Stimulated activated naive CD4-positive, alpha-beta T cell treated with Interleukin-2 at 50 U/mL for 16 hours (primary cell): ENCODE measurements around the gene CES4A.
"Not testable (repeated sequence)": the region's sequence is repeated elsewhere in the genome, so short reads cannot be mapped to it uniquely, and the experiment has no call there.

ENCODE experiments used
- DNase-seq: peaks from one replicate; lab custom pipeline; 2025; lab: John Stamatoyannopoulos, UW

CES4A gene

GRCh38 chr16:66991545-66992077, 3.2 kb downstream of the CES4A start:
- DNase-seq = no peak

GRCh38 chr16:66993558-66993957, 5.2 kb downstream of the CES4A start:
- DNase-seq = not testable (repeated sequence)

DNA sequence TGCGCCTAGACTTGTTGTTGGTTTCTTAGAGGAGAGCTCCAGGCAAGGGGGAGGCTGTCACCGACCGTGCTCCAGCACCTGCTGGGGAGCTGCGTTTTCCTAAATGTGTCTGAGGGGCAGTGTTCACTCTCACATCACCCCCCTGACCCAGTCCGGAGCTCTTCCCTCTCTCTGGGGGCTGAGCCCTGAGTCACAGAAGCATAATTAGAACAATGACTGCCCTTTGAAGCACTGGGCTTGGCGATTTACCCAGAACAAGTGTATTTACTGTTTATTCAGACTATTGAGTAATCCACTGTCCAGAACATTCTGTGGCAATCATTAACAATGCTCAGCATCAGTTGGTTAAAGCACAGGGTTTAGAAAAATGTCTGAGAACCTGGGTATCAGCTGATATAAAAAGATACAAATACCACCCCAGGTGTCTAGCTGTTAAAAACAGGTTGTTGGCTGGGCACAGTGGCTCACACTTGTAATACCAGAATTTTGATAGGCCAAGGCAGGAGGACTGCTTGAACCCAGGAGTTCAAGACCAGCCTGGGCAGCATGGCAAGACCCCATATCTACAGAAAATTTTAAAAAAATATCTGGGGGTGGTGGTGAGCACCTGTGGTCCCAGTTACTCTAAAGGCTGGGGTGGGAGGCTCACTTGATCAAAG, 8.1 kb downstream of the CES4A start:
- no peak for DNase-seq

GRCh38 chr16:66996983-66997358, 8.6 kb downstream of the CES4A start:
- no peak for DNase-seq

DNA sequence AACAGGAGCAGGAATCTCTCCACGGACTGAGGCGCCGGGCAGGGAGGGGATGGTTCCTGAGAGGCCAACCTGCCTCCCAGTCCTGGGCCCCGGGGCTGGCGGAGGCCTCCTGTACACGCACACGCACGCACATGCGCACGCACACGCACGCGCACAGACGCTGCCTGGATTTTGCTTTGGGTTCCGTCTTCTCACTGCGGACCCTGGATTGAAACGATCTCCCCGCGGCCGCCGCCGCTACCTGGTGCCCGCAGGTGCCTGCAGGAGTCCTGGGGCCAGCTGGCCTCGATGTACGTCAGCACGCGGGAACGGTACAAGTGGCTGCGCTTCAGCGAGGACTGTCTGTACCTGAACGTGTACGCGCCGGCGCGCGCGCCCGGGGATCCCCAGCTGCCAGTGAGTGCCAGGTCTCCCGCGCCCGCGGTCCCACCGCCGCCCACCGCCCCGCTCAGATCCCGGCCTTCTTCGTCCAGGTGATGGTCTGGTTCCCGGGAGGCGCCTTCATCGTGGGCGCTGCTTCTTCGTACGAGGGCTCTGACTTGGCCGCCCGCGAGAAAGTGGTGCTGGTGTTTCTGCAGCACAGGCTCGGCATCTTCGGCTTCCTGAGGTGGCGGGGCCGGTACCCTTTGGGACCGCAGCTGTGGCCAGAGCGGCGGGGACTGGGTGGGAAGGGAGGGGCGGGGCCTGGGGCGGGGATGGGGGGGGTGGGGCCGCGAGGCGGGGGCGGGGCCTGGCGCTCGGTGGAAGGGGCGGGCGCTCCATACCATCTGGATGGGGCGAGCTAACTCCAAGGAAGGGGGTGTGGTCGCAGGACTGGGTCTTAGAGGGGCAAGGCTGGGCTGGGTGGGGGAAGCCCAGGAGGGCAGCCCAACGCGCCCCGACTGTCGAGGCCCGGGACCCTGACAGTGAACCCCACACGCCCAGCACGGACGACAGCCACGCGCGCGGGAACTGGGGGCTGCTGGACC, 12.3 kb downstream of the CES4A start:
- peak; percentile 46 for DNase-seq

- DNase-seq = no peak
Measured at GRCh38 chr16:67001726-67002125, 13.3 kb downstream of the CES4A start.

- DNase-seq = no peak
Measured at GRCh38 chr16:67006930-67007658, 18.7 kb downstream of the CES4A start.

GRCh38 chr16:67009158-67009557, 20.8 kb downstream of the CES4A start:
- no peak for DNase-seq

DNA sequence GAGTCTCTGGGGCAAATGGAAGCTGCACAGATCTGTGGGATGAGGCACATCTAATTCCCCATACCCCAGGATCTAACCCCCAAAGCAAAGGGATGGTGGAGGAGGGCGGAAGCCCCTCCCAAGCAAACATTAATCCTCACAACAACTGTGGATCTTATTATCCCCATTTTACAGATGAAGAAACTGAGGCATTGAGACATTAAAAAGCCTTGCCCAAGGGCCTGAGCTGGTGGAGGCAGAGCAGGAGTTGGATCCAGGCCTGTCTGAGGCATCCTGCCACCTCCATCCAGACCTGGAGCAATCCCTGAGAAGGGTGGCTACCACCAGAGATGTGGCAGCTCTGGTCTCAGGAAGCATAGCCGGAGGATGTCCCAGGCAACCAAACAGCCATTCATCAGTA, 22.9 kb downstream of the CES4A start:
- DNase-seq = no peak

GRCh38 chr16:67013233-67013822, 24.9 kb downstream of the CES4A start:
- DNase-seq = no peak

GRCh38 chr16:67013823-67014633, 25.6 kb downstream of the CES4A start:
- DNase-seq = peak; percentile 74

- DNase-seq = no peak
Measured at GRCh38 chr16:67014634-67015312, 26.4 kb downstream of the CES4A start.

DNA sequence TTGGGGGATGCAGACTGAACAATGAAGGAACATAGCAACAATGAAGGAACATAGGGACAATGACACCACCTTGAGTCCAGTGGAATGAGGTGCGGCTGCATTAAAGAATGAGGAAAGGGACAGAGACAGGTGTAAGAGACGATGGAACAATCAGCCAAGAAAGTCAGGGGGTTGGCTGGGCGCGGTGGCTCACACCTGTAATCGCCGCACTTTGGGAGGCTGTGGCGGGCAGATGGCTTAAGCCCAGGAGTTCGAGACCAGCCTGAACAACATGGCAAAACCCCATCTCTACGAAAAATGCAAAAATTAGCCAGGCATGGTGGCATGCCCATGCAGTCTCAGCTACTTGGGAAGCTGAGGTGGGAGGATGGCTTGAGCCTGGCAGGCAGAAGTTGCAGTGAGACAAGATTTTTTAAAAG, 26.9 kb downstream of the CES4A start:
- no peak for DNase-seq

DNA sequence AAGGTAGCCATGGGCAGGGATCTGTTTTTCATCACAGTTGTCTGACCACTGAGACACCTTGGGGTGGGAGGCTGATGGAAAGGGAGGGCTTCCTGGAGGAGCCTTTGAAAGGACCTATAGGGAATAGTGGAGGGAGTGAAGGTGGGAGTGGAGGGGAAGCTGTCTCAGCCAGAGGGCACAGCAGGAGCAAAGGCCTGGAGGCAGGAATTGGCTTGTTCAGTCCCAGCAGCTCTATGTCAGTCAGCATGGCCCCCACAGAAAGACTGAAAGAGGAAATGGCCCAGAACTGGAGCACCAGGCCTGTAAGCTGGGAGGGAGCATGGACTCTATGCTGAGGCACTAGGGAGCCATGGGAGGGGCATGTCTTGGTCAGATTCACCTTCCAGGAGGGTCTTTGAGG, 27.8 kb downstream of the CES4A start:
- no peak for DNase-seq

DNA sequence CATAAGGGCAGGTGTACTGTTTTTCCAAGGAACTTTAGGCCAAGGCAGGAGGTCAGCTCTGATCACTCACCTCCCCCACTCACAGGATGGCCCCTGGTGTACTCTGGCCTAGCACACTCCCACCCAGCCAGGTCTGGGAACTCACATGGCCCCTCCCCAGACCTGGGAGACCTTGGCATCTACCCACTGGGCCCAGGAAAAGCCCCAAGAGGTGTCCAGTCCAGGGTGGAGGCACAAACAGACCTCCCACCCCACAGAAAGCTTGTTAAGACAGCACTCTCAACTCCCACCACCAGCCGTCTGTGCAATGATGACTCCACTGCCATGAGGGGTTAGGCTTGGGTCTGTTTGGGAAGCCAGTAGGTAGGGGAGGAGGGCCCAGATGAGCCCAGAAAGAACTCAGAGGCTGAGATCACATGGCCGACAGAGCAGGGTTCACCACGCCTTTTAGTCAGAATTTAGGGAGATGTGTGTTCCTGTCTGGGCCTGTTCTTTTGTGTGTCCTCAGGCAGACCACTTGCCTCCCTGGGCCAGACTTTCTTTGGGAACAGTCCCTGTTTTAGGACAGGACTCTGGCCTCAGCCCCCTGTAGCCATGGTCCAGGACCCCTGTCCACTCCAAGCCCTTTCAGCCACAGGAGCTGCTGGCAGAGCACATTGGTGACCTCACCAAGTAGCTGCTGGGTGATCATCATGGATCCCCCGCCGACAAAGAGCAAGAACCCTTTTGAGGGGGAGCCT, 28.5 kb downstream of the CES4A start:
- no peak for DNase-seq

DNA sequence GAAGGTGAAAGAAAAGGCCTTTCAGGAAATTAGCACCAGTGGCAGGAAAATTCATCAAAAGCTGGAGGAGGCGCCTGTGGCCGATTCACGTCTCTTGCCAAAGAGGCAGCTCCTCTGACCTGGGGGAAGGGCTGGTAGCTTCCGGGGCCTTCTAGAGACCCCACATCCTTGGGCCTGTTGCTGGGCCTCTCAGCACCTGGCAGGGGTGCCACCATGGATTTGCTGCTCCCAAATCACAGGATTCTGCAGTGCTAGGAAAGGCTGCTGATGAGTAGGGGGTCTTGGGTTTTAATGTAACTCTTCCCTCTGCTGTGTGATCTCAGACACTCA, 29.0 kb downstream of the CES4A start:
- DNase-seq = no peak

DNA sequence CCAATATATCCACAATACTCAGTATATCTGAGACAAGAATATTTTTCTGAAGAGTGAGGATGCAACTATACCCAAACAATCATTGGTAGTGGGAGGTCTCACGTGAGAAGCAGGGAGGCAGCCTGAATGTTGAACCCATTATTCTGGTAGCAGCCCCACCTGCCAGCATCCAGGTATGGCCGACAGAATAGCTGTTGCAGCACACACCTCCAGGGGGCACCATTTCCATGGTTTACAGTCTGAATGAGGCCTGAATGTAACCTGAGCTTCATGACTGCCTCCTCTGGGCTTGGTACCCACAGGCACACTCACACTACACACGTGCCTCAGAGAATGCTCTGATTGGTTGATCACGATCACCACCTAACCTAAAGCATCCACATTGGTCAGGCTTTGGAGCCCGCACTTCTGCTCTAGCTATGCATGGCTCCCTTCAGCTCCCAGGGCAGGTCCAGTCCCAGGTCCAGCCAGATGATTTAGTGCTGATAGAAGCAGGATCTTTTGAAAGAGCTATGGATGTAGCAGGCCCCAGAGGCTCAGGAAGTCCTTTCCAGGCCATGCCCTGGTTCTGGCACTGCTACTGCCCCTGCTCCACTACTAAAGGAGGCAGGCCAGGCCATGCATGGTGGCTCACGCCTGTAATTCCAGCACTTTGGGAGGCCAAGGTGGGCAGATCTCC, 29.6 kb downstream of the CES4A start:
- peak; percentile 80 for DNase-seq

- no peak for DNase-seq
Measured at GRCh38 chr16:67019171-67019570, 30.8 kb downstream of the CES4A start.

DNA sequence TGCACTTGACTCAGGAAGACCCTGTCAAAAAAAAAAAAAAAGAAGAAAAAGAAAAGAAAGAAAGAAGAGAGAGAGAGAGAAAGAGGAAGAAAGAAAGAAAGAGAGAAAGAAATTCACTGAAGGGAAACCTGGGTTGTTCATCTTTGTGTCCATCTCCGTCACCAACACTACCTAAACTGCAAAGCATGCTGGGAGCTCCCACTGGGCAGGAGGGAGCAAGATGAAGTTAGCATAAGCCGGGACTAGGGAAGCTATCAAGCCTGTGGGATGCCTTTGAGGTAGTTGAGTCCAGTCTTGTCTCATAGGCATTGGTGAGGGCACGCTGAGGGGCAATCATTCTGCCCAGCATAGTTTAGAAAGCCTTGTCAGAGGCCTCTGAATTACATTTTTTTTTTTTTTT, 32.9 kb downstream of the CES4A start:
- no peak for DNase-seq
